Glutamatergic neuron (in vitro differentiated cells): ENCODE results near the gene CCL4L2. TPM values are rescaled to one million over a fixed set of nuclear protein-coding genes. Genes with fewer than 3 reads are reported as not detected.
"Not testable (repeated sequence)": the region's sequence is repeated elsewhere in the genome, so short reads cannot be mapped to it uniquely, and the experiment has no call there.

Experiments used
- DNase-seq: peaks from one replicate; pipeline ENCODE4 v3.0.0; 2022
- H3K27ac Mint-ChIP-seq: one replicate; pipeline ENCODE4 v1.8.0; 2020; ENCODE audit warnings: mild to moderate bottlenecking, mixed read lengths, inconsistent platforms; ENCODE audit not compliant: unreplicated experiment
- H3K27me3 Mint-ChIP-seq: one replicate; pipeline ENCODE4 v1.8.0; 2020; ENCODE audit warnings: mild to moderate bottlenecking, moderate library complexity, mixed read lengths, inconsistent platforms; ENCODE audit not compliant: unreplicated experiment
- H3K36me3 Mint-ChIP-seq: one replicate; pipeline ENCODE4 v1.8.0; 2020; ENCODE audit warnings: mild to moderate bottlenecking, mixed read lengths, inconsistent platforms; ENCODE audit not compliant: unreplicated experiment
- H3K4me1 Mint-ChIP-seq: one replicate; pipeline ENCODE4 v1.8.0; 2020; ENCODE audit warnings: mild to moderate bottlenecking, low read depth, mixed read lengths, inconsistent platforms; ENCODE audit not compliant: unreplicated experiment
- H3K4me3 Mint-ChIP-seq: one replicate; pipeline ENCODE4 v1.8.0; 2020; ENCODE audit warnings: mild to moderate bottlenecking, mixed read lengths, inconsistent platforms; ENCODE audit not compliant: unreplicated experiment
- H3K9me3 Mint-ChIP-seq: one replicate; pipeline ENCODE4 v1.8.0; 2020; ENCODE audit warnings: mild to moderate bottlenecking, moderate library complexity, mixed read lengths, inconsistent platforms; ENCODE audit not compliant: unreplicated experiment
- CTCF ChIP-seq: fragments of 200-600 bp; sonication (generic); IDR thresholded peaks from one replicate; pipeline ENCODE4 v1.5.0; 2021; ENCODE audit not compliant: partially characterized antibody, unreplicated experiment
- total RNA-seq: library from RNA; stranded (reverse); fragmentation: NEBNext Ultra II Directional; extraction: Animal tissue kit (Norgen Biotek cat#: 25700); gene quantifications from one replicate; pipeline ENCODE4 v1.2.1, GENCODE V29; 2021; ENCODE audit not compliant: unreplicated experiment

The CCL4L2 gene
- total RNA-seq, 1 donor from 2014 or later = not detected

DNA sequence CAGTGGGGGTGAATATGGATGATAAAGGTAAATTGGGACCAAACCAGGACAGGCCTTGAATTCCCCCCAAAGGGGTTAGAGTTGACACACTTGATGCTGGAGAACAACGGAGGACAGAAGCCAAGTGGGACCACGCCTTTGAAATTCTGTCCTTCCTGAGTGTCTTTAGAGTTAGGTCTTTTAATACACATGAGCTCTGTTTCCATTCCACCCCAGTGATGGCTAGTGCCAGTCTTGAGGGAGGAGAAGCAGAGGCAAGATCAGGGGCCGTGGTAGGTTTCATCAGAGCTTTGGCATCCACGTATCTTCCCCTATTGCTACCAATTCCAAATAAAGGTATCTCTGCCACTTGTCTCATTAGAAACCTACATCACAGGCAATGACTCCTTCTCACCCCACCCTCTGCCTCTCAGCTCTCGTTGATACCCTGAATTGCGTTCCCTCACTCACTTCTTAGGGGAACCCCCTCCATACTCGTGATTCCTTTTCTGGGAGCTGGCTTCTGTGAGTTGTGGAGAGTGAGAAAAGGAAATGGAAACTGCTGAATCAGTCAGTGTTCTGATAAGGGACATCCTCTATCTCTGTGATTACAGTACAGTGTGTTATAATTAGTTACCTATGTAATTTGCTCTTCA, 11.9 kb upstream of the CCL4L2 start:
- no peak for DNase-seq
- H3K27ac Mint-ChIP-seq = no peak overlapping the region
- H3K4me3 Mint-ChIP-seq = no peak overlapping the region
- peaks cover 9% of the 10 kb centered on the region for H3K4me1 Mint-ChIP-seq
- H3K27me3 Mint-ChIP-seq = no peaks in the 10 kb centered on the region
- H3K36me3 Mint-ChIP-seq = no peaks in the 10 kb centered on the region
- peaks cover 5% of the 10 kb centered on the region for H3K9me3 Mint-ChIP-seq
- no peak for TF ChIP-seq CTCF

DNA sequence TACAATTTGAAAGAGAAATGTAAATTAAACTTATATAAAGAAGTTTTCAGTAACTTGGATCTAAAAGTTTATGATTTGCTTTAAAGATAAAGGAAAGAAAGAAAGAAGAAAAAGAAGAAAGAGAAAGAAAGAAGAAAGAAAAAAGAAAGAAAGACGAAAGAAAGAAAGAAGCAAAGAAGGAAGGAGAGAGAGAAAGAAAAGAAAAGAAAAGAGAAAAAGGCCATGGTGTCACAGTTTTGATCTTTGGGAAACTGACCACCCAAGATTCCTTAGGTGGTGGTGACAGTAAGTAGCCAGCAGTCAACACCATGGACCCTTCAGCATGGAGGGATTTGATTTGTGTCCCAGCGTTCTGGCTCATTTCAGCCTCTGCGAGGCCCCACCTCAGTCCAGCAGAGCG, 9.8 kb upstream of the CCL4L2 start:
- not testable (repeated sequence) for H3K36me3 Mint-ChIP-seq, H3K27ac Mint-ChIP-seq, H3K9me3 Mint-ChIP-seq, H3K27me3 Mint-ChIP-seq, H3K4me3 Mint-ChIP-seq, H3K4me1 Mint-ChIP-seq, DNase-seq

DNA sequence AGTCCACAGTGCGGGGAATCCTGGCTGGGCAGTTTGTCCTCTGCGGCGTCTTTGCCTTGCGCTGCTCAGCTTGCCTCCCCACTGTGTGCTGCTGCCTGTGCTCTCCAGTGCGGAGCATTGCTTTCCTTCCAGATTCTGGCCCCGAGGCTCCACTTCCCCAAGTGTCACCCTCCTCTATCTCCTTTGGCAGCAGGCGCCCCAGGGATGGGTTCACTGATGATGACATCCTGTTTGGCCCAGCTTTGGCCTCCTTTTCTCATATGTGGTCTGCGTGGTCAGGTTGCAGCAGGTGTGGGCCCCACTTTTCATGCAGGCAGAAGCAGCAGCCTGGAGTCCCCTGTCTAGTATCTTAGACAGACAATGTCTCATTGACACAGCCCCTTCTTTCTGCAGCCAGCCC, 9.4 kb upstream of the CCL4L2 start:
- not testable (repeated sequence) for H3K4me3 Mint-ChIP-seq, H3K9me3 Mint-ChIP-seq, H3K27me3 Mint-ChIP-seq, H3K36me3 Mint-ChIP-seq, H3K4me1 Mint-ChIP-seq, DNase-seq, H3K27ac Mint-ChIP-seq

DNA sequence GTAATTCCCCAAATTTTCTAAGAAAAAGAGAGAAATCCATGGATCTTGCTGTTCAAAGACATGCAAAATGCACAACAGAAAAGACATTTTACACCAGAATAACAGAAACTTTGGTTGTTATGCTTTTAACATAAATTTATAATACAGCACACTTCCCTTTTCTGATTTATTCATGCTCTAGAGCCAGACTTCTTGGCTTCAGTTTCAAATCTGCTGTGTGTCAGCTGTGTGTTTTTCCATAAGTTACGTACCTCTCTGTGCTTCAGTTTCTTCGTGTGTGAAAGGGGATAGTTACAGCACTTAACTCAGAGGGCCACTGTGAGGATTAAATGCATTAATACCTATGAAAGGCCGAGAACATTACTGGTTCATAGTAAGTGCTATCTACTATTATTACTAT, 7.5 kb upstream of the CCL4L2 start:
- no peaks in the 10 kb centered on the region for H3K27me3 Mint-ChIP-seq
- H3K27ac Mint-ChIP-seq = no peak overlapping the region
- DNase-seq = no peak
- H3K9me3 Mint-ChIP-seq = peaks cover 3% of the 10 kb centered on the region
- no peak overlapping the region for H3K4me3 Mint-ChIP-seq
- H3K4me1 Mint-ChIP-seq = peaks cover 8% of the 10 kb centered on the region
- H3K36me3 Mint-ChIP-seq = no peaks in the 10 kb centered on the region
- no peak for TF ChIP-seq CTCF

DNA sequence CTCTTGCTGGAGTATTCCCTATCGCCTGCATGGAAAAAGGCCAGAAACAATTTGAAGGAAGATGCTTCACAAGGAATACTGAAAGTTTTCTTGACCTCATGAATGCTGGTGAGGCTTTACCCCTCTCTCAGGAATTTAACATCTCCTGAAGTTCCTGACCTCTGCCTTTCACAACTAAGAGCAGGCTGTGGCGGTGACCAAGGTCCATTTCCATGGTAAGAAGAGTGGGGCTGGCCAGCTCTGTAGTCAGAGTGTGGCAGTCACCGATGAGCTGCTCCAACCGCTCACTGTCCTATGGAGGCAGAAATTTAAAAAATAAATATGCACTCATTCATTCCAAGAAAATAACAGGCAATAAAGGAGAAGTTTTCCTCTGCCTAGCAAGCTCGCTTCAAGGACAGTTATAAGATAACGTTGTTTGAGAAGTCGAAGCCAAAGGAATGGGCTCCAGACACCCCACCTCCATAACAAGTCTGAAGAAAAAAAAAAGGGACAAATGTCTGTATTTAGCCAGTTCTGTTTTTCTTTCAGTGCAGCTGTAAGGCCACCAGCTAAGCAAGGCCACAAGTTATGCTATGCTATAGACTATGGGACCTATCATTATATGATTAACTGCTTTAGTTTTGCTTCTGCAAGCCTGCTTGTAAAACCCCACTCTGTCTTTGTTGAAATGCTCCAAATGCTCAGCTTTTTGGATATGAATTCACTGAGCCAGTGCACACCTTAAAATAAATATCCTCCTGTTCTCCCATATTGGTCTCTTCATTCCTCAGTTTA, 6.0 kb upstream of the CCL4L2 start:
- Mint-ChIP-seq H3K4me1 (peaks cover 8% of the 10 kb centered on the region), H3K27me3 (no peaks in the 10 kb centered on the region), H3K27ac (no peak overlapping the region), H3K36me3 (no peaks in the 10 kb centered on the region), H3K9me3 (peaks cover 3% of the 10 kb centered on the region), H3K4me3 (no peak overlapping the region)
- no peak for TF ChIP-seq CTCF
- no peak for DNase-seq
